ENCODE measurements around the gene SLC38A10.

The SLC38A10 gene

GRCh38 chr17:81239714-81240555 lies 55.2 kb downstream of the SLC38A10 start:
- peaks cover 26 to 30% of the 10 kb centered on the region in 2 experiments for H3K4me1 ChIP-seq (ENCODE audit: control insufficient read depth in 1 of 2, insufficient read depth in 1 of 2, low read depth in 1 of 2, low read length in 1 of 2)
- no peaks in the 10 kb centered on the region for H3K27me3 ChIP-seq
- no peak for TF ChIP-seq CTCF (IDR thresholded peaks at IDR 0.05)
- no peaks in the 10 kb centered on the region for H3K9me3 ChIP-seq
- H3K27ac ChIP-seq: peak overlapping the region; percentile 83
- H3K4me3 ChIP-seq (ENCODE audit: low read depth in 1 of 2, low read length in 1 of 2): peak overlapping the region; percentile 94 to 99
- peaks cover 29% of the 10 kb centered on the region for H3K36me3 ChIP-seq

- TF ChIP-seq CTCF (IDR thresholded peaks at IDR 0.05): peak; percentile 23
- Histone ChIP-seq H3K4me3 (ENCODE audit: low read depth in 1 of 2, low read length in 1 of 2) (peak within 1 kb of the TSS; percentile 94 to 99), H3K27ac (peak within 1 kb of the TSS; percentile 83), H3K4me1 (ENCODE audit: control insufficient read depth in 1 of 2, insufficient read depth in 1 of 2, low read depth in 1 of 2, low read length in 1 of 2) (peaks cover 26 to 30% of the 10 kb centered on the region in 2 experiments), H3K36me3 (peaks cover 30% of the 10 kb centered on the region), H3K27me3 (no peaks in the 10 kb centered on the region), H3K9me3 (no peaks in the 10 kb centered on the region)
These were observed 56.0 kb downstream of the SLC38A10 start, which contains the start of the genes NDUFAF8 and TEPSIN for GRCh38 chr17:81238815-81239713. Gene NDUFAF8 (plus strand): TSS chr17:81239318. CDS start chr17:81239364, 46 bp downstream. Gene TEPSIN (minus strand): TSS chr17:81239055. CDS start chr17:81239033, 22 bp downstream.

GRCh38 chr17:81238490-81238814 lies 56.7 kb downstream of the SLC38A10 start:
- peaks cover 36% of the 10 kb centered on the region for H3K36me3 ChIP-seq
- peak overlapping the region; percentile 83 for H3K27ac ChIP-seq
- H3K4me1 ChIP-seq (ENCODE audit: control insufficient read depth in 1 of 2, insufficient read depth in 1 of 2, low read depth in 1 of 2, low read length in 1 of 2): peaks cover 26 to 30% of the 10 kb centered on the region in 2 experiments
- no peaks in the 10 kb centered on the region for H3K9me3 ChIP-seq
- no peak for TF ChIP-seq CTCF (IDR thresholded peaks at IDR 0.05)
- H3K27me3 ChIP-seq: no peaks in the 10 kb centered on the region
- H3K4me3 ChIP-seq (ENCODE audit: low read depth in 1 of 2, low read length in 1 of 2): peak overlapping the region; percentile 94 to 99

GRCh38 chr17:81237591-81238489 lies 57.3 kb downstream of the SLC38A10 start:
- no peak for TF ChIP-seq CTCF (IDR thresholded peaks at IDR 0.05)
- H3K4me1 ChIP-seq (ENCODE audit: control insufficient read depth in 1 of 2, insufficient read depth in 1 of 2, low read depth in 1 of 2, low read length in 1 of 2): peaks cover 26 to 30% of the 10 kb centered on the region in 2 experiments
- no peaks in the 10 kb centered on the region for H3K9me3 ChIP-seq
- H3K27me3 ChIP-seq: no peaks in the 10 kb centered on the region
- H3K4me3 ChIP-seq (ENCODE audit: low read depth in 1 of 2, low read length in 1 of 2): peak overlapping the region; percentile 94 to 99
- H3K27ac ChIP-seq: peak overlapping the region; percentile 83
- H3K36me3 ChIP-seq: peaks cover 42% of the 10 kb centered on the region

GRCh38 chr17:81236784-81237183 lies 58.3 kb downstream of the SLC38A10 start:
- Histone ChIP-seq H3K27me3 (no peaks in the 10 kb centered on the region), H3K4me1 (ENCODE audit: control insufficient read depth in 1 of 2, insufficient read depth in 1 of 2, low read depth in 1 of 2, low read length in 1 of 2) (peaks cover 23 to 27% of the 10 kb centered on the region in 2 experiments), H3K36me3 (peaks cover 53% of the 10 kb centered on the region), H3K9me3 (no peaks in the 10 kb centered on the region), H3K4me3 (ENCODE audit: low read depth in 1 of 2, low read length in 1 of 2) (no peak overlapping the region), H3K27ac (no peak overlapping the region)
- TF ChIP-seq CTCF (IDR thresholded peaks at IDR 0.05): no peak
